ENCODE results near the gene CYBC1.
"Not testable (repeated sequence)": the region's sequence is repeated elsewhere in the genome, so short reads cannot be mapped to it uniquely, and the experiment has no call there.

The CYBC1 gene

GRCh38 chr17:82412535-82413520 is 37.7 kb downstream of the CYBC1 start:
- peaks cover 19% of the 10 kb centered on the region for H3K4me1 ChIP-seq (ENCODE audit: insufficient read depth, low read length)
- no peak for ATAC-seq (ENCODE audit: insufficient read depth, low read depth)

GRCh38 chr17:82412081-82412480 is 38.5 kb downstream of the CYBC1 start:
- peaks cover 28% of the 10 kb centered on the region for H3K79me2 ChIP-seq (ENCODE audit: insufficient read depth, low read length)
- not testable (repeated sequence) for H3K4me2 ChIP-seq (ENCODE audit: insufficient read depth, low read length); H2AFZ ChIP-seq (ENCODE audit: low read depth, low read length); ATAC-seq (ENCODE audit: insufficient read depth, low read depth); H3K27ac ChIP-seq (ENCODE audit: low read length); DNase-seq; H3K9me3 ChIP-seq (ENCODE audit: insufficient read depth, low read length, severe bottlenecking); H3K4me3 ChIP-seq (ENCODE audit: low read depth in 1 of 2, low read length in 2 of 2); H3K27me3 ChIP-seq (ENCODE audit: insufficient read depth, low read length, poor library complexity); H3K9ac ChIP-seq (ENCODE audit: low read depth, low read length)
- peaks cover 12% of the 10 kb centered on the region; the same call in 1 of the 2 replicates for H3K4me1 ChIP-seq (ENCODE audit: insufficient read depth, low read length)
- H3K36me3 ChIP-seq (ENCODE audit: insufficient read depth, low read length): peaks cover 20% of the 10 kb centered on the region
- H4K20me1 ChIP-seq (ENCODE audit: insufficient read depth, low read length): peaks cover 20% of the 10 kb centered on the region

More at GRCh38 chr17:82412535-82413520, 37.7 kb downstream of the CYBC1 start:
- H3K9me3 ChIP-seq (ENCODE audit: insufficient read depth, low read length, severe bottlenecking): no peaks in the 10 kb centered on the region
- DNase-seq: no peak
- H3K79me2 ChIP-seq (ENCODE audit: insufficient read depth, low read length): peaks cover 34% of the 10 kb centered on the region
- TF ChIP-seq EZH2 (IDR thresholded peaks at IDR 0.05; ENCODE audit: borderline replicate concordance, low read depth, low read length, severe bottlenecking) (no peak), CTCF (IDR thresholded peaks at IDR 0.05; ENCODE audit: borderline replicate concordance, extremely low read depth, low read length, poor library complexity, severe bottlenecking) (no peak)
- no peak overlapping the region for H3K27ac ChIP-seq (ENCODE audit: low read length)
- H3K4me3 ChIP-seq (ENCODE audit: low read depth in 1 of 2, low read length in 2 of 2): no peak overlapping the region
- no peaks in the 10 kb centered on the region for H3K27me3 ChIP-seq (ENCODE audit: insufficient read depth, low read length, poor library complexity)
- H2AFZ ChIP-seq (ENCODE audit: low read depth, low read length): no peak overlapping the region
- no peak overlapping the region for H3K4me2 ChIP-seq (ENCODE audit: insufficient read depth, low read length)
- no peak overlapping the region for H3K9ac ChIP-seq (ENCODE audit: low read depth, low read length)
- H3K36me3 ChIP-seq (ENCODE audit: insufficient read depth, low read length): peaks cover 20% of the 10 kb centered on the region
- peaks cover 21% of the 10 kb centered on the region for H4K20me1 ChIP-seq (ENCODE audit: insufficient read depth, low read length)

GRCh38 chr17:82411396-82412053 is 39.0 kb downstream of the CYBC1 start:
- DNase-seq (no peak), ATAC-seq (ENCODE audit: insufficient read depth, low read depth) (no peak)
- H3K27ac ChIP-seq (ENCODE audit: low read length): no peak overlapping the region
- no peaks in the 10 kb centered on the region for H3K27me3 ChIP-seq (ENCODE audit: insufficient read depth, low read length, poor library complexity)
- peaks cover 20% of the 10 kb centered on the region for H3K36me3 ChIP-seq (ENCODE audit: insufficient read depth, low read length)
- no peak overlapping the region for H2AFZ ChIP-seq (ENCODE audit: low read depth, low read length)
- TF ChIP-seq EZH2 (IDR thresholded peaks at IDR 0.05; ENCODE audit: borderline replicate concordance, low read depth, low read length, severe bottlenecking) (no peak), CTCF (IDR thresholded peaks at IDR 0.05; ENCODE audit: borderline replicate concordance, extremely low read depth, low read length, poor library complexity, severe bottlenecking) (no peak)
- no peak overlapping the region for H3K9ac ChIP-seq (ENCODE audit: low read depth, low read length)
- H3K4me1 ChIP-seq (ENCODE audit: insufficient read depth, low read length): peaks cover 10% of the 10 kb centered on the region; the same call in 1 of the 2 replicates
- peaks cover 20% of the 10 kb centered on the region for H4K20me1 ChIP-seq (ENCODE audit: insufficient read depth, low read length)
- H3K4me2 ChIP-seq (ENCODE audit: insufficient read depth, low read length): no peak overlapping the region
- H3K9me3 ChIP-seq (ENCODE audit: insufficient read depth, low read length, severe bottlenecking): no peaks in the 10 kb centered on the region
- H3K4me3 ChIP-seq (ENCODE audit: low read depth in 1 of 2, low read length in 2 of 2): no peak overlapping the region
- peaks cover 22% of the 10 kb centered on the region for H3K79me2 ChIP-seq (ENCODE audit: insufficient read depth, low read length)
